Measurements from ENCODE around the gene SLC8A2. TPM values are rescaled to one million over a fixed set of nuclear protein-coding genes. Genes with fewer than 3 reads are reported as not detected.

Gene SLC8A2
- polyA plus RNA-seq, 1 donor (not counting 4 experiments of a cell fraction or from before 2014, with no cell fraction given) = 0.17 TPM

DNA sequence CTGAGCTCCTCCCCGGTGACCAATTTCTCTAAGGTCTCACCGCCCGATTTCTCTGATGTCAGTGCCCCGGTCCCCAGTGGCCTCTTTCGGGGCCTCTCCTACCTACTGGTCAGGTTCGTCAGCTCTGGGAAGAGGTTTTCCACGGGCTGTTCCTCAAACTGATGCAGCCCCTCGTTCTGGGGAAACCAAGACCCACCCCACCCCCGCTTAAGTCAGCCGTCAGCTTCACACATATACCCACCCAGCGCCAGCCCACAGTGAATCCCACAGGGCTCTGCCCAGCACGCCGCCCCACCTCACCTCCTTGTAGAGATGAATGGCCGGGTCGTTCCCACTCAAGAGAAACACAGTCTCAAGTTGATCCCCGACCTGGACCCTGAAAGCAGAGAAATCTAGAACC is 9.0 kb upstream of the SLC8A2 start:
- FAIRE-seq (no peak), DNase-seq (ENCODE audit: low read depth, low spot score) (no peak)
- Histone ChIP-seq H2AFZ (ENCODE audit: control insufficient read depth, low read length) (no peak overlapping the region), H3K4me3 (ENCODE audit: control insufficient read depth in 2 of 3, extremely low read depth in 1 of 3, insufficient read depth in 2 of 3, low read depth in 1 of 3, low read length in 3 of 3) (no peak overlapping the region), H3K4me2 (ENCODE audit: control insufficient read depth, extremely low read depth, insufficient read depth, low read depth, low read length) (no peak overlapping the region), H3K9me3 (ENCODE audit: control insufficient read depth, low read depth, low read length) (no peaks in the 10 kb centered on the region), H3K36me3 (ENCODE audit: control insufficient read depth in 2 of 2, extremely low read depth in 1 of 2, insufficient read depth in 2 of 2, low read length in 2 of 2) (no peaks in the 10 kb centered on the region), H3K27ac (ENCODE audit: control insufficient read depth, insufficient read depth, low read length) (no peak overlapping the region), H3K9me1 (ENCODE audit: control insufficient read depth, extremely low read depth, insufficient read depth, low read length) (no peaks in the 10 kb centered on the region), H3K79me2 (ENCODE audit: control insufficient read depth, insufficient read depth, low read length) (no peaks in the 10 kb centered on the region), H3K4me1 (ENCODE audit: control insufficient read depth, extremely low read depth, insufficient read depth, low read length) (peaks cover 13% of the 10 kb centered on the region), H4K20me1 (ENCODE audit: control insufficient read depth, extremely low read depth, insufficient read depth, low read length) (no peaks in the 10 kb centered on the region), H3K27me3 (ENCODE audit: control insufficient read depth, extremely low read depth, insufficient read depth, low read length) (no peaks in the 10 kb centered on the region), H3K9ac (ENCODE audit: control insufficient read depth, extremely low read depth, insufficient read depth, low read length) (no peak overlapping the region)
- TF ChIP-seq EZH2 (IDR thresholded peaks at IDR 0.05; ENCODE audit: low read length) (no peak), CTCF (optimal IDR thresholded peaks at IDR 0.05 in 1 of 3, IDR thresholded peaks at IDR 0.05 in 1 of 3, conservative IDR thresholded peaks at IDR 0.05 in 1 of 3; ENCODE audit: extremely low read depth in 1 of 3, insufficient read depth in 2 of 3, low read length in 3 of 3) (no peak)
- dilution Hi-C loops (cut with MboI; ENCODE audit: extremely low pct_ligation_motif_present, low sequenced_read_pairs) = no loop called here

DNA sequence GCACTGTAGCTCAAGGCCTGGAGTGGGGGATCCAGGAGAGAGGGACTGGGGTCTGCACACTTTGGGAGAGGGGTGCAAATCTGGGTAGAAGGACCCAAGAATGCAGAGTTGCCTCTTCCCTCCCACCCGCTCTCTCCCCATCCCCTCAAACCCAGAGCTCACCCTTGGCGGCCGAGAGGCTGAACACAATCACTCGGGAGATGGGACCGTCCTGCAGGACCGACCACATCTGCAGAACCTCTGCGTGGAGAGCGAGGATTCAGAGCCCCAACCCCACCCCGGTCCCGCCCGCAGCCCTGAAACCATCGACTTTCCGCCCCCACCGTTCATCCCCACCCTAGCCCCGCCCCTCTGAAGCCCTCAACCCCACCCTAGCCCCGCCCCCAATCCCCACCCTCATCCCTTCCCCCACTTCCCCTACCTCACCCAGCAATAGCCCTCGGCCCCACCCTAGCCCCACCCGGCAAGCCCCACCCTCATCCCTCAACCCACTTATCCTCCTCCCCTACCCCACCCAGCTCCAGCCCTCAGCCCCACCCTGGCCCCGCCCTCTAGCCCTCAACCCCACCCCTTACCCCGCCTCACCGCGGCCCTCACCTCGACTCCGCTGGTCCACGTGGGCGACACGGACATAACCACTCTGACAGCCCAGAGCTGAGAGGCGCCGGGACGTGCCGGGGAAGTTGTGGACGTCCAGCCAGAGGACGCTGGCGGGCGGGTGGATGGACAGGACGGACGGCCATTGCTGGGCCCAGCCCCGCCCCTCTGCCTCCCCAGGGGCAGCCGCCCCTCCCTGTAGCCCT is 8.2 kb upstream of the SLC8A2 start:
- Histone ChIP-seq H3K9me1 (ENCODE audit: control insufficient read depth, extremely low read depth, insufficient read depth, low read length) (no peaks in the 10 kb centered on the region), H3K9ac (ENCODE audit: control insufficient read depth, extremely low read depth, insufficient read depth, low read length) (no peak overlapping the region), H3K4me2 (ENCODE audit: control insufficient read depth, extremely low read depth, insufficient read depth, low read depth, low read length) (no peak overlapping the region), H4K20me1 (ENCODE audit: control insufficient read depth, extremely low read depth, insufficient read depth, low read length) (no peaks in the 10 kb centered on the region), H3K9me3 (ENCODE audit: control insufficient read depth, low read depth, low read length) (no peaks in the 10 kb centered on the region), H2AFZ (ENCODE audit: control insufficient read depth, low read length) (no peak overlapping the region), H3K79me2 (ENCODE audit: control insufficient read depth, insufficient read depth, low read length) (no peaks in the 10 kb centered on the region), H3K27me3 (ENCODE audit: control insufficient read depth, extremely low read depth, insufficient read depth, low read length) (no peaks in the 10 kb centered on the region), H3K27ac (ENCODE audit: control insufficient read depth, insufficient read depth, low read length) (no peak overlapping the region), H3K4me3 (ENCODE audit: control insufficient read depth in 2 of 3, extremely low read depth in 1 of 3, insufficient read depth in 2 of 3, low read depth in 1 of 3, low read length in 3 of 3) (no peak overlapping the region), H3K4me1 (ENCODE audit: control insufficient read depth, extremely low read depth, insufficient read depth, low read length) (peaks cover 12% of the 10 kb centered on the region), H3K36me3 (ENCODE audit: control insufficient read depth in 2 of 2, extremely low read depth in 1 of 2, insufficient read depth in 2 of 2, low read length in 2 of 2) (peaks cover 0 to 2% of the 10 kb centered on the region in 2 experiments)
- dilution Hi-C loops (cut with MboI; ENCODE audit: extremely low pct_ligation_motif_present, low sequenced_read_pairs) = no loop called here
- FAIRE-seq = no peak
- no peak for TF ChIP-seq EZH2 (IDR thresholded peaks at IDR 0.05; ENCODE audit: low read length)
- no peak for TF ChIP-seq CTCF (optimal IDR thresholded peaks at IDR 0.05 in 1 of 3, IDR thresholded peaks at IDR 0.05 in 1 of 3, conservative IDR thresholded peaks at IDR 0.05 in 1 of 3; ENCODE audit: extremely low read depth in 1 of 3, insufficient read depth in 2 of 3, low read length in 3 of 3)
- DNase-seq (ENCODE audit: low read depth, low spot score) = no peak
